Measurements from ENCODE around the gene ZNF134. TPM values are rescaled to one million over a fixed set of nuclear protein-coding genes. Genes with fewer than 3 reads are reported as not detected.

Gene ZNF134
- total RNA-seq, 1 experiment from 2014 or later = 52.5 TPM

DNA sequence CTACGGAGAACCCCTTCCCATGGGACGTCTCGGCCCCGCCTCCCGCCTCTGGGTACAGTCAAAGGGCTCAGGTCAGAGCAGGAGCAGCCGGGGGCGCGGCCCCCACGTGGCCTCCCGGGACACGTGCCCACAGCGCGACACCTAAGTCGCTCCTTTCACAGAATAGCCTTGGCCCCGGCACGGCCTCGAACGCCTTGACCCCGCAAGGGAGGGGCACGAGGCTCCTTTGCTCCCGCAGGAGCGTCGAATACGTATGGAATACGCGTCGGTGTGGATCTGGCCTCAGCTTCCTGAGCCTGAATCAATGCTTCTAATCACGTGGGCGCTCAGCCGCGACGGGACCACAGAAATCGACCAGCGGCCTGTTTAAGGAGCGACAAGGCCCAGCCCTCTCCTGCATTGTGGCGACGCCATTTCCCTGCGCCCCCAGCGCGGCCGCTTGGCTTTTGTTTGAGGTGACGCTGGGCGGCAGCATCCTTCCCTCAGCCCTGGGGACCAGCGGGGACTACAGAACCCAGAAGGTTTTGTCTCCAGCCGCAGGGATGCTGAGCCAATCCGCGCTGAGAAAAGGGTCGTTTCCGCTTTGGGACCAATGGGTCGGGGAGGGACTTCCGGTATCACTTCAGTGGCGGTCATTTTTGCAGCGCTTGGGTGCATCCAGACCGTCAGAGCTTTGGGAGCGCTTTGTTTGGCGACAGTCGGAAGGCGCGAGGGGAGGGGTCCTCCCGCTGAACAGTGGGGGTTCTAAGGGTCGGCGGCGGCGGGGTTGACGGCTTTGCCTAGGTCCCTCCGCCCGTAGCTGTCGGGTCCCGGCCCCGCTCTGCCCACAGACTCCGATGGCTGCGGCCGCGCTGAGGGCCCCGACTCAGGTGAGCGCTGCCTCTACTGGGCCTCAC, 30.3 kb upstream of the ZNF134 start, which contains the start of gene ZIK1 (continued):
- TF ChIP-seq MLX (CRISPR knock-in tag; IDR thresholded peaks at IDR 0.05) (peak; percentile 80; the same call in 1 of the 2 replicates), SMAD3 (CRISPR knock-in tag; IDR thresholded peaks at IDR 0.05; ENCODE audit: borderline replicate concordance) (peak; percentile 95), ZNF281 (CRISPR knock-in tag; IDR thresholded peaks at IDR 0.05) (peak; percentile 97), ERG (CRISPR knock-in tag; IDR thresholded peaks at IDR 0.05) (no peak), ATF3 (CRISPR knock-in tag; conservative IDR thresholded peaks at IDR 0.05) (peak; percentile 91), ZNF121 (CRISPR knock-in tag; IDR thresholded peaks at IDR 0.05) (peak; percentile 90), AR (CRISPR knock-in tag; IDR thresholded peaks at IDR 0.05) (no peak), SMAD4 (CRISPR knock-in tag; IDR thresholded peaks at IDR 0.05) (peak; percentile 97), ZBTB21 (CRISPR knock-in tag; IDR thresholded peaks at IDR 0.05; ENCODE audit: borderline replicate concordance) (peak; percentile 78), ATF2 (CRISPR knock-in tag; IDR thresholded peaks at IDR 0.05; ENCODE audit: borderline replicate concordance, low read depth) (peak; percentile 93), JUN (CRISPR knock-in tag; IDR thresholded peaks at IDR 0.05) (peak; percentile 96; the same call in 1 of the 2 replicates), CREB1 (CRISPR knock-in tag; IDR thresholded peaks at IDR 0.05) (peak; percentile 94), NR3C1 (CRISPR knock-in tag; conservative IDR thresholded peaks at IDR 0.05; ENCODE audit: low read depth) (peak; percentile 64; the same call in 1 of the 2 replicates), ZNF232 (CRISPR knock-in tag; IDR thresholded peaks at IDR 0.05) (peak; percentile 96), RELA (CRISPR knock-in tag; IDR thresholded peaks at IDR 0.05; ENCODE audit: borderline replicate concordance) (peak; percentile 83; the same call in 1 of the 2 replicates), TEAD4 (CRISPR knock-in tag; IDR thresholded peaks at IDR 0.05) (peak; percentile 98), FOXP1 (CRISPR knock-in tag; IDR thresholded peaks at IDR 0.05; ENCODE audit: borderline replicate concordance) (peak; percentile 99), RORB (CRISPR knock-in tag; IDR thresholded peaks at IDR 0.05) (no peak), OVOL2 (CRISPR knock-in tag; IDR thresholded peaks at IDR 0.05; ENCODE audit: borderline replicate concordance) (no peak), TEAD1 (CRISPR knock-in tag; IDR thresholded peaks at IDR 0.05) (peak; percentile 94), NR2C2 (CRISPR knock-in tag; IDR thresholded peaks at IDR 0.05) (peak; percentile 86; the same call in 1 of the 2 replicates), JAZF1 (CRISPR knock-in tag; IDR thresholded peaks at IDR 0.05) (no peak)
- TF ChIP-seq, protein P1, sequence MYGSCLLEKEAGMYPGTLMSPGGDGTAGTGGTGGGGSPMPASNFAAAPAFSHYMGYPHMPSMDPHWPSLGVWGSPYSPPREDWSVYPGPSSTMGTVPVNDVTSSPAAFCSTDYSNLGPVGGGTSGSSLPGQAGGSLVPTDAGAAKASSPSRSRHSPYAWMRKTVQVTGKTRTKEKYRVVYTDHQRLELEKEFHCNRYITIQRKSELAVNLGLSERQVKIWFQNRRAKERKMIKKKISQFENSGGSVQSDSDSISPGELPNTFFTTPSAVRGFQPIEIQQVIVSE (CRISPR knock-in tag; IDR thresholded peaks at IDR 0.05; ENCODE audit: borderline replicate concordance) = no peak
- TF ChIP-seq, protein P2, sequence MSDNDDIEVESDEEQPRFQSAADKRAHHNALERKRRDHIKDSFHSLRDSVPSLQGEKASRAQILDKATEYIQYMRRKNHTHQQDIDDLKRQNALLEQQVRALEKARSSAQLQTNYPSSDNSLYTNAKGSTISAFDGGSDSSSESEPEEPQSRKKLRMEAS (CRISPR knock-in tag; IDR thresholded peaks at IDR 0.05) = peak; percentile 100
- TF ChIP-seq, protein P3, sequence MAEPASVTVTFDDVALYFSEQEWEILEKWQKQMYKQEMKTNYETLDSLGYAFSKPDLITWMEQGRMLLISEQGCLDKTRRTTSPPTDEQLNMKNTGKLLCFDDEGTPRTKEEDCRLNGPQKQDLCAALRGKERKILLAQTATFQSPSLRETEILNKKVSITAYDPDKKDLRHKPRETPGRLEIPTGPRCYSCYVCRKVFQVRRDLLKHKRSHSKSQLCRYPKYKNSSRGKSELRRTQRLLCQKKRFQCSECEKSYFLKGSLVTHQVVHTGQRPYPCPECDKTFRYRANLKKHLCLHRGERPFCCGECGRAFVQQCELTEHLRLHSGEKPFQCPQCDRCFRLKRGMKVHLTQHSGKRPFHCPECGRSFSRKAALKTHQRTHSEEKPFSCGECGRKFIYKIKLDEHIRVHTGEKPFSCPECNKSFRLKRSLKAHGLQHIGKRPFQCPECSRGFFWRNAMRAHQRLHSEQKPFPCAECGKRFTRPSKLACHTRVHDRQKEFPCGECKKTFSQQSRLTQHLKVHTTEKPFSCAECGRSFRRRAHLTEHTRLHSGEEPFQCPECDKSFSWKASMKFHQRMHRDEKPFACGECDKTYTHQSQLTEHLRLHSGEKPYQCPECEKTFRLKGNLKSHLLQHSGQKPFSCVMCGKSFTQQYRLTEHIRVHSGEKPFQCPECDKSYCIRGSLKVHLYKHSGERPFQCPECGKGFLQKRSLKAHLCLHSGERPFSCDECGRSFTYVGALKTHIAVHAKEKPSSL (CRISPR knock-in tag; conservative IDR thresholded peaks at IDR 0.05) = no peak
